SK-N-SH (cell line): ENCODE measurements around the gene NPRL2.

Experiments
- EP300 ChIP-seq, 2 experiments: IDR thresholded peaks; 2 replicates each; pipeline versions ENCODE4 v1.4.0 to v1.6.1; 2012; ENCODE audit warnings: borderline replicate concordance in 1 of 2, low read depth in 1 of 2, low read length in 1 of 2
- FOXJ3 ChIP-seq: sonication (generic); formaldehyde crosslinking; IDR thresholded peaks from 2 replicates; pipeline ENCODE4 v1.5.1; 2020; ENCODE audit warnings: mild to moderate bottlenecking, missing genetic modification reagents
- NFIC ChIP-seq: IDR thresholded peaks from 2 replicates; pipeline ENCODE4 v1.4.0; 2012; ENCODE audit warnings: borderline replicate concordance
- NRF1 ChIP-seq: IDR thresholded peaks from 2 replicates; pipeline ENCODE4 v1.6.1; 2012; ENCODE audit warnings: low read depth, mild to moderate bottlenecking, low read length
- POLR2AphosphoS5 ChIP-seq: IDR thresholded peaks from 2 replicates; pipeline ENCODE4 v1.6.1; 2012; ENCODE audit warnings: low read depth, low read length
- RAD21 ChIP-seq: IDR thresholded peaks from 2 replicates; pipeline ENCODE4 v1.6.1; 2012; ENCODE audit warnings: mild to moderate bottlenecking, low read length
- RFX5 ChIP-seq: IDR thresholded peaks from 2 replicates; pipeline ENCODE4 v1.6.1; 2012; ENCODE audit warnings: mild to moderate bottlenecking, improper control_type of control experiment, low read length
- TAF1 ChIP-seq: IDR thresholded peaks from 2 replicates; pipeline ENCODE4 v1.6.1; 2012; ENCODE audit warnings: low read depth, mild to moderate bottlenecking, low read length, moderate library complexity, borderline replicate concordance
- YY1 ChIP-seq: IDR thresholded peaks from 2 replicates; pipeline ENCODE4 v1.4.0; 2012; ENCODE audit warnings: low read depth, mild to moderate bottlenecking
- TF ChIP-seq, protein P1 (sequence below): fragments of 200-600 bp; sonication (generic); IDR thresholded peaks from 2 replicates; pipeline ENCODE4 v1.6.1; 2017; ENCODE audit warnings: antibody characterized with exemption, mild to moderate bottlenecking, moderate library complexity
- TF ChIP-seq, protein P2 (sequence below): IDR thresholded peaks from 2 replicates; pipeline ENCODE4 v1.6.1; 2012; ENCODE audit warnings: mild to moderate bottlenecking, low read depth, low read length, moderate library complexity

GRCh38 chr3:50351323-50351697 lies 735 bp upstream of the NPRL2 start:
- TF ChIP-seq, protein P1, sequence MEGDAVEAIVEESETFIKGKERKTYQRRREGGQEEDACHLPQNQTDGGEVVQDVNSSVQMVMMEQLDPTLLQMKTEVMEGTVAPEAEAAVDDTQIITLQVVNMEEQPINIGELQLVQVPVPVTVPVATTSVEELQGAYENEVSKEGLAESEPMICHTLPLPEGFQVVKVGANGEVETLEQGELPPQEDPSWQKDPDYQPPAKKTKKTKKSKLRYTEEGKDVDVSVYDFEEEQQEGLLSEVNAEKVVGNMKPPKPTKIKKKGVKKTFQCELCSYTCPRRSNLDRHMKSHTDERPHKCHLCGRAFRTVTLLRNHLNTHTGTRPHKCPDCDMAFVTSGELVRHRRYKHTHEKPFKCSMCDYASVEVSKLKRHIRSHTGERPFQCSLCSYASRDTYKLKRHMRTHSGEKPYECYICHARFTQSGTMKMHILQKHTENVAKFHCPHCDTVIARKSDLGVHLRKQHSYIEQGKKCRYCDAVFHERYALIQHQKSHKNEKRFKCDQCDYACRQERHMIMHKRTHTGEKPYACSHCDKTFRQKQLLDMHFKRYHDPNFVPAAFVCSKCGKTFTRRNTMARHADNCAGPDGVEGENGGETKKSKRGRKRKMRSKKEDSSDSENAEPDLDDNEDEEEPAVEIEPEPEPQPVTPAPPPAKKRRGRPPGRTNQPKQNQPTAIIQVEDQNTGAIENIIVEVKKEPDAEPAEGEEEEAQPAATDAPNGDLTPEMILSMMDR = no peak
- no peak for TF ChIP-seq RAD21
- no peak; the same call in 1 of the 2 replicates for TF ChIP-seq POLR2AphosphoS5
- no peak for TF ChIP-seq EP300 (IDR thresholded peaks at IDR 0.05; ENCODE audit: borderline replicate concordance in 1 of 2, low read depth in 1 of 2, low read length in 1 of 2)
- TF ChIP-seq TAF1 = no peak
- TF ChIP-seq NRF1 = no peak
- no peak for TF ChIP-seq NFIC
- no peak for TF ChIP-seq FOXJ3
- no peak for TF ChIP-seq YY1
- TF ChIP-seq, protein P2, sequence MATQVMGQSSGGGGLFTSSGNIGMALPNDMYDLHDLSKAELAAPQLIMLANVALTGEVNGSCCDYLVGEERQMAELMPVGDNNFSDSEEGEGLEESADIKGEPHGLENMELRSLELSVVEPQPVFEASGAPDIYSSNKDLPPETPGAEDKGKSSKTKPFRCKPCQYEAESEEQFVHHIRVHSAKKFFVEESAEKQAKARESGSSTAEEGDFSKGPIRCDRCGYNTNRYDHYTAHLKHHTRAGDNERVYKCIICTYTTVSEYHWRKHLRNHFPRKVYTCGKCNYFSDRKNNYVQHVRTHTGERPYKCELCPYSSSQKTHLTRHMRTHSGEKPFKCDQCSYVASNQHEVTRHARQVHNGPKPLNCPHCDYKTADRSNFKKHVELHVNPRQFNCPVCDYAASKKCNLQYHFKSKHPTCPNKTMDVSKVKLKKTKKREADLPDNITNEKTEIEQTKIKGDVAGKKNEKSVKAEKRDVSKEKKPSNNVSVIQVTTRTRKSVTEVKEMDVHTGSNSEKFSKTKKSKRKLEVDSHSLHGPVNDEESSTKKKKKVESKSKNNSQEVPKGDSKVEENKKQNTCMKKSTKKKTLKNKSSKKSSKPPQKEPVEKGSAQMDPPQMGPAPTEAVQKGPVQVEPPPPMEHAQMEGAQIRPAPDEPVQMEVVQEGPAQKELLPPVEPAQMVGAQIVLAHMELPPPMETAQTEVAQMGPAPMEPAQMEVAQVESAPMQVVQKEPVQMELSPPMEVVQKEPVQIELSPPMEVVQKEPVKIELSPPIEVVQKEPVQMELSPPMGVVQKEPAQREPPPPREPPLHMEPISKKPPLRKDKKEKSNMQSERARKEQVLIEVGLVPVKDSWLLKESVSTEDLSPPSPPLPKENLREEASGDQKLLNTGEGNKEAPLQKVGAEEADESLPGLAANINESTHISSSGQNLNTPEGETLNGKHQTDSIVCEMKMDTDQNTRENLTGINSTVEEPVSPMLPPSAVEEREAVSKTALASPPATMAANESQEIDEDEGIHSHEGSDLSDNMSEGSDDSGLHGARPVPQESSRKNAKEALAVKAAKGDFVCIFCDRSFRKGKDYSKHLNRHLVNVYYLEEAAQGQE = no peak
- no peak for TF ChIP-seq RFX5
